NCI-H2196 treated with DMSO at 0.1 percent for 48 hours (cell line): ENCODE measurements around the gene CCDC120.

ENCODE experiments used
- DNase-seq: peaks from one replicate; lab custom pipeline; 2025; ENCODE audit not compliant: unreplicated experiment; lab: John Stamatoyannopoulos, UW

Gene CCDC120

GRCh38 chrX:49058794-49059193 lies at the start of gene CCDC120:
Gene CCDC120 (plus strand): TSS chrX:49058999. CDS start chrX:49062042, 3,043 bp downstream.
- DNase-seq, result peak; percentile 4

- DNase-seq, result no peak
These were observed 39.7 kb upstream of the CCDC120 start for GRCh38 chrX:49019050-49019449.

GRCh38 chrX:49019599-49020249 lies 39.1 kb upstream of the CCDC120 start:
- DNase-seq, result no peak

- no peak for DNase-seq
These were observed 28.9 kb upstream of the CCDC120 start for GRCh38 chrX:49029876-49030275.

GRCh38 chrX:49030283-49030682 lies 28.5 kb upstream of the CCDC120 start:
- DNase-seq, result no peak

GRCh38 chrX:49037883-49038475 lies 20.8 kb upstream of the CCDC120 start:
- DNase-seq, result no peak

- DNase-seq, result peak; percentile 15
These were observed 19.0 kb upstream of the CCDC120 start for GRCh38 chrX:49039598-49040375.

GRCh38 chrX:49040376-49040955 lies 18.3 kb upstream of the CCDC120 start:
- no peak for DNase-seq

GRCh38 chrX:49041744-49042580 lies 16.8 kb upstream of the CCDC120 start:
- no peak for DNase-seq

GRCh38 chrX:49042581-49043219 lies 16.1 kb upstream of the CCDC120 start:
- DNase-seq, result no peak

GRCh38 chrX:49043220-49043986 lies 15.4 kb upstream of the CCDC120 start, which contains the start of gene TFE3:
Gene TFE3 (minus strand): TSS chrX:49043357. CDS start chrX:49043226, 131 bp downstream.
- peak; percentile 94 for DNase-seq

GRCh38 chrX:49043987-49044281 lies 14.9 kb upstream of the CCDC120 start:
- no peak for DNase-seq

GRCh38 chrX:49053223-49054072 lies 5.4 kb upstream of the CCDC120 start:
- peak; percentile 39 for DNase-seq

GRCh38 chrX:49054073-49054762 lies 4.6 kb upstream of the CCDC120 start:
- DNase-seq, result no peak

GRCh38 chrX:49059201-49059600 lies 402 bp downstream of the CCDC120 start:
- no peak for DNase-seq

GRCh38 chrX:49059681-49060085 lies 884 bp downstream of the CCDC120 start:
- DNase-seq, result no peak

GRCh38 chrX:49060914-49061313 lies 2.1 kb downstream of the CCDC120 start:
- DNase-seq, result peak; percentile 12

- no peak for DNase-seq
These were observed 2.7 kb downstream of the CCDC120 start for GRCh38 chrX:49061490-49061889.
